ENCODE data around the gene TTLL9.
"Not testable (repeated sequence)": the region's sequence is repeated elsewhere in the genome, so short reads cannot be mapped to it uniquely, and the experiment has no call there.

The TTLL9 gene

GRCh38 chr20:31869942-31870725, at the start of gene TTLL9, which contains the start of gene DUSP15:
Gene TTLL9, plus strand, starts transcription at chr20:31870634. Its CDS starts 493 bp downstream, at chr20:31871127.
Gene DUSP15, minus strand, starts transcription at chr20:31870527. Its CDS starts 190 bp downstream, at chr20:31870337.
- in situ Hi-C loops (cut with MboI; ENCODE audit: low sequenced_read_pairs), result loop anchor here (10.0 kb wide), 1 partner anchor 215 kb away; no protein-coding TSS in a partner anchor

- in situ Hi-C loops (cut with MboI; ENCODE audit: low sequenced_read_pairs), result no loop called here
Measured at GRCh38 chr20:31821427-31821826, 49.0 kb upstream of the TTLL9 start.

GRCh38 chr20:31822421-31823330, 47.8 kb upstream of the TTLL9 start:
- in situ Hi-C loops (cut with MboI; ENCODE audit: low sequenced_read_pairs), result no loop called here

DNA sequence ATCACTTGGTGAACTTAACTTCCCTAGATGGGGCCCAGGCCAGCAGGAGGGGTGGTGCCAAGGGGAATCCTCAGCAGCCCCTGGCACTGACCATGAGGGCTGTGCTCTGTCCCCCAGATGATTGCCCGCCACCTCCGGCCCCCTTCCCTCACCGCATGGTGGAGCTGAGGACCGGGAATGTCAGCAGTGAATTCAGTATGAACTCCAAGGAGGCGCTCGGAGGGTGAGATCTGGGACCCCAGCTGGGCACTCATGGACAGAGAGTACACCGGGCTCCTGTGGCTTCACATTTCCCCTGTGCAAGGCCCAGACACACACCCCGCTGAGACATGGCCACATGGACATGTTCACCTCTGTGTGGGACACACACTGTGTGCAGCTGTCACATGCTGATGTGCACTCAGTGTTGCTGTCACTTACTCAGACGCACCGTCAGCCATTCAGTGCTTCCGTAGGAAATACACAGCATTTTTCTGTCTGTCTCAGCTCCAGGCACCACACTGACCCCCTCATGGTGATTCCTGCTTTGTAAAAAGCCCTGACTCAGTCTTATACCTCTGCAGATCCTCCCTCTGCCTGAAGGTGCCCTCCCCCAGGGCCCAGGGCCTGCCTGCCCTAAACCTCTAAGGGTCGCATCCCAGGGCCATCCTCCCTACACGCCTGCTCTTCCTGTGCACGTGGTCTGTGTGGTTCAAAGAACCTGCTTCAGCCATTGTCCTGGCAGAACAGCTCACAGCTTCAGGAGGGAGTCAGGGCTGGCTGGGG, 46.9 kb upstream of the TTLL9 start:
- in situ Hi-C loops (cut with MboI; ENCODE audit: low sequenced_read_pairs), result no loop called here

- in situ Hi-C loops (cut with MboI; ENCODE audit: low sequenced_read_pairs), result no loop called here
Measured at GRCh38 chr20:31824125-31824485, 46.3 kb upstream of the TTLL9 start.

DNA sequence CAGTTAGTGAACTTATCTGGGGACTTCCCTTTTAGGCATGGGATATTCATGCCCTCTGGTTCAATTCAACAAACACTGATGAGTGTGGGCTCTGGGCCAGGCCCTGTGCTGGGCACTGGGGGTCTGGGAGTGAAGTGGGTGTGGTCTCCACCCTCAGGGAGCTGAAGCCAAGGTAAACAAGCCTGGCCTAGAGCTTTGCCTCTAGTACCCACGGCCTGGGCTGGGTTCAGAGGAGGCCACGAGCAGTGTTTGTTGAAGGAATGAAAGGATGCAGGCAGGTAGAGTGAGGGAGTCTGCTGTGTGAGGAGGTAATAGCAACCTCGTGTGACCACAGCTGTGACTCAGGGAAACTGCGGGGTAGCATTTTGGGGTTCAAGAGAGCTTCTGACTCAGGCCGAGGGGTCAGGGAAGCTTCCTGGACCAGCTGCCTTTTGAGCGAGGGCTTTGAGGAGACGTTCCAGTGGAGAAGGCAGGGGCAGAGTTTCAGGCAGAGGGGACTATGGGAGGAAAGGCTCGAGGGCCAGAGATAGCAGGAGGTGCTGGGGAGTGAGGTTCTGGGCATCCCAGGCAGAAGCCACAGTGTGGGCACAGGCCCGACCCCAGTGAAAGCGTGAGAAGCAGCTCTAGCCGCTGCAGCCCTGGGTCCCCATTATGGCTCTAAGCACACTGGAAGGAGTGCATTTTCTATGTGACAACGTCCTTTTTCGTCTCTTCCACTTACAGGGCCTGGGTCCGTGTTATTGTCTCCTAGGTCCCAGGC, 45.7 kb upstream of the TTLL9 start:
- in situ Hi-C loops (cut with MboI; ENCODE audit: low sequenced_read_pairs), result no loop called here

DNA sequence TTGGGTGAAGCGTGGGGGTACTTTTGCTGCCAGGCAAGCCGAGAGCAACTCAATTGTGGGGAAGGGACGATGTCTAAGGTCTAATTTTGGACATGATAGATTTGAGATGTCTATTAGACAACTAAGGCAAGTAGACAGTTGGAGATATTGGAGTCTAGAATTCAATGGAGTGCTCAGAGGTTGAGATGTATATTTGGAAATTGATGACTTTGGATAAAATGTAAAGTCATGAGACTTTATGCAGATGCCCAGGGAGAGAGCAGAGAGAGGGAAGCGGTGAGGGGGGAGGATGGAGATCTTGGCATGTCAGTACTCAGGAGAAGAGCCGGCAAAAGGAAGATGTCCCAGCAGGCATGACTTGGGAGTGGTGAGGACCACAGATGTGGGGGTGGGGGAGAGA, 44.4 kb upstream of the TTLL9 start:
- in situ Hi-C loops (cut with MboI; ENCODE audit: low sequenced_read_pairs), result no loop called here

DNA sequence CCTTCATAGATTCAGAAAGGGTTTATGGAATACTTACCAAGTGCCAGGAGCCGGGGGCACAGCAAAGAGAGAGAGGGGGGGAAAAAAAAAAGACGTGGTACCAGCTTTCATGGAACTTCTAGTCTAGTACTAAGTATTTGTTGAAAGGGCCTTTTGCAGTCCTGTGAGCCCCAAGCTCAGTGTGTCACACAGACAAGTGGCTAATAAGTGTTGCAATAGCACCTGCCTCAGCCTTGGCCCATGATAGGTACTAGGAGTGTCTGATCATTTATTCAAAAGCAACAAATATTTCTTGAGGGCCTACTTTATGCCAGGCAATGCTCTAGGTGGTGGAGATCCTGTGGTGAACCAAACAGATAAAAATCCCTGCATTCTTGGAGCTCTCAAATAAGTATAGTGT, 43.4 kb upstream of the TTLL9 start:
- in situ Hi-C loops (cut with MboI; ENCODE audit: low sequenced_read_pairs), result no loop called here

DNA sequence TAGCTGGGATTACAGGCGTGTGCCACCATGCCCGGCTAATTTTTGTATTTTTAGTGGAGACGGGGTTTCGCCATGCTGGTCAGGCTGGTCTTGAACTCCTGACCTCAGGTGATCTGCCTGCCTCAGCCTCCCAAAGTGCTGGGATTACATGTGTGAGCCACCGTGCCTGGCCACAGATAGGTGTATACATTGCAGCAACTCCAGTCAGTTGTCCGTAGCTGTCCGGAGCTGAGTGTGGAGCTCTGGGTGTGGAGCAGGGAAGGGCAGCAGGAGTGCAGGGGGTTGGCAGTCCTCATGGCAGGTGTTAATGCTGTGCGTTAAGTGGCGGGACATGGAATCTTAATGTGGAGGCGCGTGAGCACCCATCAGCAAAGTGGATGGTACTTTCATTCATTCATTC, 42.4 kb upstream of the TTLL9 start:
- in situ Hi-C loops (cut with MboI; ENCODE audit: low sequenced_read_pairs), result not testable (repeated sequence)

- in situ Hi-C loops (cut with MboI; ENCODE audit: low sequenced_read_pairs), result loop anchor here (10.0 kb wide), 1 partner anchor 265 kb away; no protein-coding TSS in a partner anchor
Measured at GRCh38 chr20:31829731-31830130, 40.7 kb upstream of the TTLL9 start.

DNA sequence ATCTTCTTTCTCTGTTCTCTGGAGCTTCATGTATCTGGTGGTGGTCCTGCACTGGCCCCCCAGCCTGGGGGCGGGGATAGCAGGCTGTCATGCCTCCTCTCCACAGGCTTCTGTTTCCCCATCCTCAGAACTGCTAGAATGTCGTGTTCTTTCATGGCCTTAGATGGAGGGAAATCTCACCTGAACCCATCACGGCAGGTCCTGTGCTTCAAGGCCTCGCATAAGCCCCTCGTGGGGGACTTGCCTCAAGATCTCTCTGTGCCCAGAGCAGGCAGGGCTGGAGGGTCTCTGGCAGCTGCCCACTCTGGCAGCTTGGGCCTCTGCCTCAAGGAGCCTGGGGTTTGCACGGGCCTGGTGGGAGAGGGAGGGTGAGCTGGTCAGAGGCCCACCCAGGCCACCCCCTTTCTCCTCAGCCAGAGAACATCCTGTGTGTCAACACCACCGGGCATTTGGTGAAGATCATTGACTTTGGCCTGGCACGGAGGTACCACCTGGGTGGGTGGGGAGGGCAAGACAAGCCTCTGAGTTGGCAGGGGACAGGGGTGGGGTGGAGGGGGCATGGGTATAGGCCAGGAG, 39.9 kb upstream of the TTLL9 start:
- in situ Hi-C loops (cut with MboI; ENCODE audit: low sequenced_read_pairs), result loop anchor here (10.0 kb wide), 1 partner anchor 264 kb away; no protein-coding TSS in a partner anchor

GRCh38 chr20:31831211-31831610, 39.2 kb upstream of the TTLL9 start:
- in situ Hi-C loops (cut with MboI; ENCODE audit: low sequenced_read_pairs), result loop anchor here (10.0 kb wide), 1 partner anchor 264 kb away; no protein-coding TSS in a partner anchor

DNA sequence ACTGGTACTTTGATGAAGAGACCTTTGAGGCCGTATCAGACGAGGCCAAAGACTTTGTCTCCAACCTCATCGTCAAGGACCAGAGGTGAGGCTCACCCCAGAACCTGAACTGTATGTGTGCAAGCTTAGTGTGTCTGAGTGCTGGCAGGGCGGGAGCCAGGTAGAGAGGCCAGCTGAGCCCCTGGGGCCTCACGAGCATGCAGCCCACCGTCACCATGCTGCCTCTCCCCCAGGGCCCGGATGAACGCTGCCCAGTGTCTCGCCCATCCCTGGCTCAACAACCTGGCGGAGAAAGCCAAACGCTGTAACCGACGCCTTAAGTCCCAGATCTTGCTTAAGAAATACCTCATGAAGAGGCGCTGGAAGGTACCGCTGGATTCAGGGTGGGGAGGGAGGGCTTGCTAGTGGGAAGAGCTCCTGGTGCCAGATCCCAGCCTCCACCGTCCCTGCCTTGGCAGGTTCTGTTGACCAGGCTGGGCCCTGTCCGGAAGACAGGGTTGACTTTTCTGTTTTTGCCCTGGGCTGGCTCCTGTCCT, 38.6 kb upstream of the TTLL9 start:
- in situ Hi-C loops (cut with MboI; ENCODE audit: low sequenced_read_pairs), result loop anchor here (10.0 kb wide), 1 partner anchor 263 kb away; no protein-coding TSS in a partner anchor

GRCh38 chr20:31833130-31833930, 37.1 kb upstream of the TTLL9 start:
- in situ Hi-C loops (cut with MboI; ENCODE audit: low sequenced_read_pairs), result loop anchor here (10.0 kb wide), 1 partner anchor 261 kb away; no protein-coding TSS in a partner anchor

DNA sequence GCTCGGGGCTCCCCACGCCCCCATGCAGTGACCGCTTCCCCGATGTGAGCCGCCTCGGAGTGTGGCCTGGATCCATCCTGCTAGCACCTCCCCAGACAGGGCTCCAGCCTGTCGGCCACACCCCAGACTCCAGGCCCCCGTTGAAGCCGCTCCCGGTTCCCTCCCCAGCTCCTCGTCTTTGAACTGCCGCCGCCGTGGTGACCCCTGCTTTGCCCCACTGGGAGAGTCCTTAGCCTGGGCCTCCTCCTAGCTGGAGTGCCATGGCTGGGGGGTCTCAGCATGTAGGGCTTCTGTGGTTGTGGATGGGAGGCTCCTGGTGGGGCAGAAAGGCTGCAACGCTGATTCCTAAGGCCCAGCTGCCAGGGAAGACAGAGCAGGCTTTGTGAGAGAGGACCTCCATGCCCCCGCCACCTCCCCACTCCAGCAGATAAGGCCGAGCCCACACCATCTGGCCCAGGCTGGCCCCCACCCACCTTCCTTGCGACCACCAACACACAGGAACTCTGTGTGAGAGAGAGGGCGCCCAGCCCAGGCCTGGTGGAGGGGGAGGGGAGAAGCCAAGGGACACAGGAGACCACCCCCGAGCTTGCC, 36.4 kb upstream of the TTLL9 start:
- in situ Hi-C loops (cut with MboI; ENCODE audit: low sequenced_read_pairs), result loop anchor here (10.0 kb wide), 1 partner anchor 261 kb away; no protein-coding TSS in a partner anchor

GRCh38 chr20:31835554-31835953, 34.9 kb upstream of the TTLL9 start:
- in situ Hi-C loops (cut with MboI; ENCODE audit: low sequenced_read_pairs), result loop anchor here (10.0 kb wide), 1 partner anchor 259 kb away; no protein-coding TSS in a partner anchor

- in situ Hi-C loops (cut with MboI; ENCODE audit: low sequenced_read_pairs), result loop anchor here (10.0 kb wide), 1 partner anchor 259 kb away; no protein-coding TSS in a partner anchor
Measured at GRCh38 chr20:31835977-31836852, 34.2 kb upstream of the TTLL9 start.
